ENCODE results near the gene KPTN. TPM values are rescaled to one million over a fixed set of nuclear protein-coding genes. Genes with fewer than 3 reads are reported as not detected.

Gene KPTN
- total and polyA plus RNA-seq, 2 of the 13 experiments (the other 11 are each of a cell fraction or from before 2014, with no cell fraction given): 9.1 to 13.3 TPM

GRCh38 chr19:47491358-47492136 is 7.5 kb upstream of the KPTN start:
- Histone ChIP-seq H3K79me2 (ENCODE audit: insufficient read depth, low read length) (no peaks in the 10 kb centered on the region), H3K4me1 (ENCODE audit: insufficient read depth, low read length) (no peaks in the 10 kb centered on the region), H3K9ac (ENCODE audit: insufficient read depth, low read depth, low read length) (no peak overlapping the region), H3K27ac (ENCODE audit: extremely low read length, insufficient read depth, low read length) (no peak overlapping the region), H4K20me1 (ENCODE audit: insufficient read depth, low read length) (no peaks in the 10 kb centered on the region), H3K27me3 (ENCODE audit: control insufficient read depth in 1 of 2, insufficient read depth in 2 of 2, low read length in 2 of 2) (no peaks in the 10 kb centered on the region), H3K4me3 (replicated peaks in 1 of 3; ENCODE audit: insufficient read depth in 1 of 3, low read depth in 2 of 3, low read length in 3 of 3) (no peak overlapping the region), H3K9me3 (ENCODE audit: low read length) (no peaks in the 10 kb centered on the region), H2AFZ (ENCODE audit: low read length) (no peak overlapping the region), H3K4me2 (ENCODE audit: low read depth, low read length) (no peak overlapping the region), H3K36me3 (replicated peaks in 1 of 2; ENCODE audit: control insufficient read depth in 1 of 2, insufficient read depth in 2 of 2, low read length in 2 of 2) (peaks cover 17 to 19% of the 10 kb centered on the region in 2 experiments; a peak in 4 of 5 replicates)
- TF ChIP-seq ZBTB33 (CRISPR knock-in tag; IDR thresholded peaks at IDR 0.05) (0 out of 2 replicates have a peak, but pooled peaks have one; percentile 9), IKZF5 (CRISPR knock-in tag; IDR thresholded peaks at IDR 0.05) (no peak), RBFOX2 (IDR thresholded peaks at IDR 0.05; ENCODE audit: low read depth, low read length) (0 out of 2 replicates have a peak, but pooled peaks have one; percentile 4)
- DNase-seq (ENCODE audit: low spot score) (no peak), FAIRE-seq (no peak), ATAC-seq (no peak)
- CTCF ChIA-PET (ENCODE audit: low intra/inter-chr PET ratio, low total read pairs): no interaction called here
- no TSS peak for BruUV-seq (replicated peaks)
- POLR2A ChIA-PET: no interaction called here
- WGBS (ENCODE audit: low lambda C conversion rate): 97% methylated on average over 16 of the region's 22 CpGs
- intact Hi-C loops (cut with micrococcal nuclease; ENCODE audit: unreplicated experiment): no loop called here
- in situ Hi-C loops (cut with HindIII; ENCODE audit: extremely low pct_ligation_motif_present, low pct_unique_long_range_greater_than_20kb): no loop called here

- Histone ChIP-seq H3K9me3 (ENCODE audit: low read length) (no peaks in the 10 kb centered on the region), H4K20me1 (ENCODE audit: insufficient read depth, low read length) (no peaks in the 10 kb centered on the region), H3K36me3 (replicated peaks in 1 of 2; ENCODE audit: control insufficient read depth in 1 of 2, insufficient read depth in 2 of 2, low read length in 2 of 2) (peaks cover 16 to 19% of the 10 kb centered on the region in 2 experiments; a peak in 4 of 5 replicates), H3K4me1 (ENCODE audit: insufficient read depth, low read length) (no peaks in the 10 kb centered on the region), H3K4me2 (ENCODE audit: low read depth, low read length) (no peak overlapping the region), H3K27me3 (ENCODE audit: control insufficient read depth in 1 of 2, insufficient read depth in 2 of 2, low read length in 2 of 2) (no peaks in the 10 kb centered on the region), H3K79me2 (ENCODE audit: insufficient read depth, low read length) (no peaks in the 10 kb centered on the region), H3K27ac (ENCODE audit: extremely low read length, insufficient read depth, low read length) (no peak overlapping the region), H3K9ac (ENCODE audit: insufficient read depth, low read depth, low read length) (no peak overlapping the region), H3K4me3 (replicated peaks in 1 of 3; ENCODE audit: insufficient read depth in 1 of 3, low read depth in 2 of 3, low read length in 3 of 3) (no peak overlapping the region), H2AFZ (ENCODE audit: low read length) (no peak overlapping the region)
- WGBS (ENCODE audit: low lambda C conversion rate): 80% methylated on average over 2 of the region's 3 CpGs
- in situ Hi-C loops (cut with HindIII; ENCODE audit: extremely low pct_ligation_motif_present, low pct_unique_long_range_greater_than_20kb): no loop called here
- no TSS peak for BruUV-seq (replicated peaks)
- POLR2A ChIA-PET: no interaction called here
- FAIRE-seq: no peak
- intact Hi-C loops (cut with micrococcal nuclease; ENCODE audit: unreplicated experiment): no loop called here
- DNase-seq (ENCODE audit: low spot score): no peak
- CTCF ChIA-PET (ENCODE audit: low intra/inter-chr PET ratio, low total read pairs): no interaction called here
- no peak for ATAC-seq
- TF ChIP-seq ZFP41 (CRISPR knock-in tag; IDR thresholded peaks at IDR 0.05; ENCODE audit: borderline replicate concordance) (no peak), ZHX1 (CRISPR knock-in tag; IDR thresholded peaks at IDR 0.05; ENCODE audit: low read depth) (no peak), RFX1 (IDR thresholded peaks at IDR 0.05) (no peak), ZFP1 (CRISPR knock-in tag; IDR thresholded peaks at IDR 0.05) (no peak), MTF2 (CRISPR knock-in tag; IDR thresholded peaks at IDR 0.05; ENCODE audit: borderline replicate concordance) (no peak), HMG20A (CRISPR knock-in tag; IDR thresholded peaks at IDR 0.05; ENCODE audit: borderline replicate concordance) (no peak), YY1 (IDR thresholded peaks at IDR 0.05; ENCODE audit: insufficient read depth, insufficient replicate concordance, low read depth, low read length) (no peak), BORCS8-MEF2B (CRISPR knock-in tag; IDR thresholded peaks at IDR 0.05) (no peak), ZNF557 (CRISPR knock-in tag; IDR thresholded peaks at IDR 0.05) (no peak), ZNF749 (CRISPR knock-in tag; IDR thresholded peaks at IDR 0.05; ENCODE audit: borderline replicate concordance) (no peak)
Observed at GRCh38 chr19:47490847-47491246, 6.8 kb upstream of the KPTN start.
